GM18499 (cell line): Measurements from ENCODE around the gene PEX26.
"Not testable (repeated sequence)": the region's sequence is repeated elsewhere in the genome, so short reads cannot be mapped to it uniquely, and the experiment has no call there.

ENCODE experiments used
- ATAC-seq: cut with Tn5 transposase; IDR thresholded peaks from one replicate; pipeline ENCODE4 v1.9.1; 2021; ENCODE audit warnings: moderate number of reproducible peaks; ENCODE audit not compliant: insufficient read depth, unreplicated experiment

PEX26 gene

DNA sequence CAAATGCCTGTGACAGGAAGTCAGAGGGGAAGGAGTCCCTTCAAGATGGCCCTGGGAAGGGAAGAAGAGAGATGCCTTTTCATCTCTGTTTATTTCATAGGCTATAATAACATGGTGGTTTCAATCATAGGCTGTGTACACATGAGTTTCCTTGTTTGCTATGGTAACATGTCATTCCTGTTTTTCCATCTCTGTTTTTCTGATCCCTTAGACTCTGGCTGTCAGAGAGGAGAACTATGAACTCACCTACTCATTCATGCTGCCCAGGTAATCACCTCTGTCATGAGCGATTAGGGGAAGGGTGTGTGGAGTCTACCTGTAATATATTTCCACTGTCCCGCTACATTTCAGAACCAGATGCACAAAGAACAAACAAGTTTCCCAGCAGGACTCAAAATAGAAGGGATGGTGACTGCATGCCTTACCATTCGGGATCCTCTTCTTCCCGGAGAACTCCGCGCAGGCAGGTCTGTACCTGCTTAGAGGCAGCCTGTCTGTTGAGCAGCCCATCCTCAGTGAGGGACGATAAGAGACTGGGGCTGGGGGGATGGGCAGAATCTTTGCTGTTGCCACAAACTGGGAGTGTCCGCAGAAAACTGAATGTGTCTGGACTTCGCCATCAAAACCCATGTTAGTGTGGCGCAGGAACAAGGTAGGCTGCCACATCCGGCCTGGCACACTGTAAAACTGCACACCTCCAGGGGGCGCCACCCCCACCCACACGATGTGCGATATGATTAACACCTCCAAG is 7.1 kb upstream of the PEX26 start:
- no peak for ATAC-seq

DNA sequence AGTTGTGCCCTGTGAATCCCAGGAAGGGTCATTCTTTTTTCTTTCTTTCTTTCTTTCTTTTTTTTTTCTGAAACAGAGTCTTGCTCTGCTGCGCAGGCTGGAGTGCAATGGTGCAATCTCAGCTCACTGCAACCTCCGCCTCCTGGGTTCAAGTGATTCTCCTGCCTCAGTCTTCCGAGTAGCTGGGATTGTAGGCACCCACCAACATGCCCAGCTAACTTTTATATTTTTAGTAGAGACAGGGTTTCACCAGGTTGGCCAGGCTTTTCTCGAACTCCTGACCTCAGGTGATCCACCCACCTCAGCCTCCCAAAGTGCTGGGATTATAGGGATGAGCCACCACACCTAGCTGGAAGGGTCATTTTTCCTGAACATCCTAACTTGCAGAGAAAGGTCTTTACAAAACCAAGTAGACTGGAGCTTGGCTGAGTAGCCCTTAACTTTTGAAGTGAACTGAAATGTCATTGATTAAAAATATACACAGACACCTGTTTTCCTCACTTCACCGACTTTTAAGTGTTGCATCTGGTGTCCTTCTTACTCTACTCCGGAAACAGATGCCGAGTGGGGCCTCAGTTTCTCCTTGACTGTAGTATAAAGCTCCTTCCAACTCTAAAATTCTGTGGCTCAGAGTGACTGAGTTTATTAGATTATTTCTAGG is 6.4 kb upstream of the PEX26 start:
- not testable (repeated sequence) for ATAC-seq

DNA sequence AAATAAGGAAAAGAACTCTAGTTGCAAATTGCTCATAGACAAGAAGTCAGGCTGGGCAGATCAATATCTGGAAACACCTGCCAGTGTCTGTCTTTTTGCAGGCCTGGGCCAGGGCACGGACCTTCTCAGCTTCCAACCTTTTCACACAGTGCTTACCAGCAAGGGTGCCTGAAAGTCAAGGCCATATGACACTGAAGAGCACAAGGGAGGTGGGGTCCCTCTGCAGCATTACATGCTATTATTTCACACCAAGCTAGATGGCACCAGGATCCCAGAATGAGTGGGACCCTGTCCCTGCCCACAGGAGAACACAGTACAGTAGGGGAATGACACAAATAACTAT is 5.9 kb upstream of the PEX26 start:
- no peak for ATAC-seq

DNA sequence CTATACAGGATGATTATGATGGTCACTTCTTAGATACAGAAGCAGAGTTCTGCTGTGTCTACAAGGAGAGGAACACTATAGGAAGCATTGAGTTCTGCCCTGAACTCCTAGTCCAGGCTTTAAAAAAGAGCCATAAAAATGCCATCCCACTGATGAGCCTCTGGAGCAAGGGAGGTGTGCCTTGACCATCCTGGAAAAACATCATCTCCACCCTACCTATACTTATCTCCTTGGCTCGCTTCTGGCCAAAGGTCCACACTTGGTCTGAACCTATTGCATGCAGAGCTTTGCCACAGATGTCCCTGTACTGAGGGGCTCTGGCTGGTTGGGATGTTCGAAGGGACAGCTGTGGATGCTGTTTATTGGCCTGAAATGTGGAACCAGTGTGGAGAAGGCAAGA is 4.3 kb upstream of the PEX26 start:
- ATAC-seq: no peak

DNA sequence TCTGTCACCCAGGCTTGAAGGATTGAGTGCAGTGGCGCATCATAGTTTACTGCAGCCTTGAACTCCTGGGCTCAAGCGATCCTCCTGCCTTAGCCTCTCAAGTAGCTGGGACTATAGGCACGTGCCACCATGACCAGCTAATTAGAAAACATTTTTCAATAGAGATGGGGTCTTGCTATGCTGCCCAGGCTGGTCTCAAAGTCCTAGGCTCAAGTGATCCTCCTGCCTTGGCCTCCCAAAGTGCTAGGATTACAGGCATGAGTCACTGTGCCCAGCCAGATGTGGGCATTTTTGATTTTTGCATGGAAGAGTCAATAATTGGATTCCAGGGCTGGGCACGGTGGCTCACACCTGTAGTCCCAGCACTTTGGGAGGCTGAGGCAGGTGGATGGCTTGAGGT is 3.9 kb upstream of the PEX26 start:
- not testable (repeated sequence) for ATAC-seq

DNA sequence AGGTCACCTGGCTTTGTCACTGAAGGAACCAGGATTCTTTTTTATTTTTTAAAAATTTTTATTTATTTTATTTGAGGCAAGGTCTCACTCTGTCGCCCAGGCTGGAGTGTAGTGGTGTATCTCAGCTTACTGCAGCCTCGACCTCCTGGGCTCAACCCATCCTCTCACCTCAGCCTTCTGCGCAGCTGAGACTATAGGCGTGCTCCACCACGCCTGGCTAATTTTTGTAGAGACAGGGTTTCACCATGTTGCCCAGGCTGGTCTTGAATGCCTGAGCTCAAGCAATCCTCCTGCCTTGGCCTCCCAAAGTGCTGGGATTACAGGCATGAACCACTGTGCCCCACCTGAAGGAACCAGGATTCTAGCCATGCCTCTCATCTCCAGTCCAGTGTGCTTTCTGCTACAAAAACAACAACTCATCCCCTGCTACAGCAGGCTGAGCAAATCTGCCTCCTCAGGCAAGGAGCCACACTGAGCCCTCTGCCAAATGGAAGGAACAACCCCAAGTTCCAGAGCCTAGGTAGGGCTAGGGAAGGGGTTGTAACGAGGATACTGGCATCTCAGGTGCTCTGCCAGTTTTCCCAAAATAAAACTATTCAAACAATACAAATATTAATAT is 2.6 kb upstream of the PEX26 start:
- no peak for ATAC-seq

DNA sequence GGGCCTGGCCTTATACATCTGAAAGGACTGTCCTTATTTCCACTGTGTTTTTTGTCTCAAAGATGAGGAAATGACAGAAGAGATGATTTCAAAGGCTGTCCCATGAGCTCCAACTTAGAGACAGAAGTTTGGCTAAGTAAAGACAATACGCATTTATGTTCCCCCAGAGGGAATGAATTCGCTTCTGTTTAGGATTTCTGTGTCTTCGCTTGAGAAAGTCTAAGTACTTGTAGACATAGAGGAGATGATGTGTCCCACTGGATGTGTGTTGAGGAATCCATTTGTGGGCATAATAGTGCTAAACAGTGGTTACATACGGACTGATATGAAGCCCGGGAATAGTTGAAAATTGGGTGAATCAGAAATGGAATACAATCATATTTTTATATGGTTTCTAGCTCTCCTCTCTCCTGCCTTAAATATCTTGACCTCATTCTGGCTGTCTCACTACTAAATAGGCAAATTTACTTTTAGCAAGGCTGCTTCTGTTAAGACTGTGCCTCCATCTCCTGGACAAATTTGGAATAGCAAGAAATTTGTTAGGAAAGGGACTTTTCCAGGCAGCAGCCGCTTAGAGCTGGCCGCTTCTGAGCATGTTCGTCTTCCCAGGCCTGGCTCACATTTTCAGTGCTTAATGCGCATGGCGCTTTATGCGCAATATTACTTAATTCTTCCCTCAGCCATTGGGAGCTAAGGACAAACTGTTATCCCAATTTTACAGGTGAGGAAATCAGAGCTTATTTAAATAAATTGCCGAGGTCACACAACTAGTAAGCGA is 1.9 kb upstream of the PEX26 start:
- no peak for ATAC-seq

DNA sequence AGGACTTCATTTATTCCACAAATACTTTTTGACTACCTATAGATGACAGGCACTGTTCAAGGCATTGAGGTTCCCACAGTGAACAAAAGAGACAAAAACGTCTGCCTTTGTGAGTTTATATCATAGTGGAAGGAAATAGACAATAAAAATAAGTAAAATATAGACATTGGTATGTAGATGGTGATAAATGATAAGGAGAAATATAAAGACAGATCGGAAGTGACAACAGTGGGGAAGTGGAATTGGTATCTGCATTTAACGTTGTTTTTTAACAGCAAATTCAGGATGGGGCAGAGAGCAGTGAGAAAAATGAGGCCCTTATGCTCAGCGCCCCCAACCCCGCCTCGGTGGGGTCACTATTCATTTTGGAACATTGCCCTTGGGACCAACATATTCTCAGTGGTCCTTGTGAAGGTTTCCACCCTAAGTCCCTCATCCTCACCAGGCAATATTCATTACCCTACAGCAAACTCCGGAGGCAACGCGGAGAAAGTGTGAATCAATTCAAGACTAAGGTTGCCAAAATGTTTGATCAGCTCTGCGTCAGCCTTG is 627 bp upstream of the PEX26 start:
- no peak for ATAC-seq

DNA sequence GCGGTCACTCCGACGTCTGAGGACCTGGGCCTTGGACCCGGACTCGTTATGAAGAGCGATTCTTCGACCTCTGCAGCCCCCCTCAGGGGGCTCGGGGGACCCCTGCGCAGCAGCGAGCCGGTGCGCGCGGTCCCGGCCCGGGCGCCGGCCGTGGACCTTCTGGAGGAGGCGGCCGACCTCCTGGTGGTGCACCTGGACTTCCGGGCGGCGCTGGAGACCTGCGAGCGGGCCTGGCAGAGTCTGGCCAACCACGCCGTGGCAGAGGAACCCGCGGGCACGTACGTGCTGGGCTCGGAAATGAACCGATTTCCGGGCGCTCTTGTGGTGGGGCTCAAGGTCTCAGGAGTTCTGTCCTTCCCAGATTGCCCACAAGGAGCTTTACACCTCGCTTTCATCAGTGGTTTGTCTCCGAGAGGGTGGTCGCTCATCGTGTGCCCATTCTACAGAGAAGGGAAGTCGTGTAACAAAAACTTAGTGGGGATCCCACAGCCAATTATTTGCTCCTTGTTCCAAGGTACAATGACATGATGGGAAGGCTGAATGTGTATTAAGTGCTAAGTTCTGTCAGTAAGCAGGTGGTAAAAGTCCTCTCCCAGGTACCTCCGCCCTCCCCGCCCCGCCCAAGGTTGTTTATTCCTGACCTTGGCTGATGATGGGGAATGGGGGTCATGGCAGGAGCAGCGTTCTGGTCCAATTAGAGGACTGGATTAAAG is 695 bp downstream of the PEX26 start:
- no peak for ATAC-seq

DNA sequence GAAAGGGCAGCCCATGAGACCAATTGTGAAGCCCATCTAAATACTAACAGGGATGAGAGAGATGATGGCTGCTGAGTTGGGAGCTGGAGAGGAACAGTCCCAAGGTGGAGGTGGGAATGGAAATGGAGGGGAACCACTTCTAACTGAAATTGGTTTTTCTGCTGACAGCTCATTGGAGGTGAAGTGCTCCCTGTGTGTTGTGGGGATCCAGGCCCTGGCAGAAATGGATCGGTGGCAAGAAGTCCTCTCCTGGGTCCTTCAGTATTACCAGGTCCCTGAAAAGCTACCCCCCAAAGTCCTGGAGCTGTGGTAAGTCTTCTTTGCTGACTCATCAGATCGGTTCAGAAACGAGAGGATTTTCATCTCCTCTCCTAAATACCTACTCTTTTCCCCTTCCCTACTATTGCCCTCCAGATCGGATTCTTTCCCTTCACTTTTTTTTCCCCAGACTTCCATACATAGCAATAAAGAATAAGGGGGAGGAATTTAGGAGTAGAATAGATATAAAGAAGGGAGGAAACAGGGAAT is 2.0 kb downstream of the PEX26 start:
- no peak for ATAC-seq

DNA sequence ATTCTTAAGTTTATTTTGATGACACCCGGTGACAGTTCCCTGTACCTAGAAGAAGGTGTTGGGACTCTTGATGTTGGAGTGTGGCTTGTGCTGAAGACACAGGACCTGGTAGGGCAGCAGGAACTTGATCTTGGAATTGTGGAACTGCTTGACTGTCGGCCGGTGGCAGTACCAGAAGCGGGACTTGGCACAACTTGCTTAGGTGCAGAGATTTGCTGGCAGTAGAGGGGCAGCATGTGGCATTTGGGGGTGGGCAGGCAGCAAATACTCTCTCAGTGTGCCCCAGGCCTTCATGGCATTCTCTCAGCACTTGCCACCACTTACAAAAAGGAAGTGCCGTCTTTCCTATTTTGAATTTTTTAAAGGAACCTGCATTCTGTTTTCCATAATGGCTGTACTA is 3.6 kb downstream of the PEX26 start:
- no peak for ATAC-seq

DNA sequence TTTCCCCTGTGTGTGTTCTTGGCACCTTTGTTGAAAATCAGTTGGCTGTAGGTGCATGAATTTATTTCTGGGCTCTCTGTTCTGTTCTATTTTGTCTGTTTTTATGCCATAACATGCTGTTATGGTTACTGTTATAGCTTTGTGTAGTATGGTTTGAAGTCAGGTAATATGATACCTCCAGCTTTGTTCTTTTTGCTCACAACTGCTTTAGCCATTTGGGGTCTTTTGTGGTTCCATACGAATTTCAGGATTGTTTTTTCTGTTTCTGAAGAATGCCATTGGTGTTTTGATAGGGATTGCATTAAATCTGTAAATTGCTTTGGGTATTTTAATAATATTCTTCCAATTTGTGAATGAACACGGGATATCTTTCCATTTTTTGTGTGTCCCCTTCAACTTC is 4.7 kb downstream of the PEX26 start:
- ATAC-seq: no peak

DNA sequence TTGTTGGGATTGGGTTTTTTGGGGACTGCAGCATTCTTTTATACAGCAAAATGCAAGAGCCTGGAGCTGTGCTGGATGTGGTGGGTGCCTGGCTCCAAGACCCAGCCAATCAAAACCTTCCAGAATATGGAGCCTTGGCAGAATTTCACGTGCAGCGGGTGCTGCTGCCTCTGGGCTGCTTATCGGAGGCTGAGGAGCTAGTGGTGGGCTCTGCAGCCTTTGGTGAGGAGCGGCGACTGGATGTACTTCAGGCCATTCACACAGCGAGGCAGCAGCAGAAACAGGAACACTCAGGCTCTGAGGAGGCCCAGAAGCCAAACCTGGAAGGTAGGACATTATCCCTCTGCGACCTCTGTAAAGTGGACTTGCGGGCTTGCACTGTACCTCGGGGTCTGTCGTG is 5.6 kb downstream of the PEX26 start:
- ATAC-seq: no peak

DNA sequence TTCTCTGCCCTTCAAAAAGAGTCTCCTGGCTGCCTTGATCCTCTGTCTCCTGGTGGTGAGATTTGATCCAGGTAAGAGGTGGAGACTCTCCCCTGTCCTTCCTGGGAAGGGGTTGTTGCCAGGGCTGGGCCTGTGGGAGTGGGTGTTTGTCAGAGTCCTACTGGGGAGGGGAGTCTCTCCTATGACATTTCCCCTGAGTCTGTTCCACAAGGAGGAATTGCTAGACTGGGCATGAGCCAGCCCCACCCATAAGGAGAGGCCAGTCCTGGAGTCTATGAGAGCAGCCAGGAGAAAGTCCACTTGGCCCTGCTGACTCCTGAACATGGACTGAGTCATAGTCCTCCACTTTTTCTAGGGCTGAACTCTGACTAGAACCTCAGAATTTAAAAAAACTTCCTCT is 7.4 kb downstream of the PEX26 start:
- ATAC-seq: no peak

DNA sequence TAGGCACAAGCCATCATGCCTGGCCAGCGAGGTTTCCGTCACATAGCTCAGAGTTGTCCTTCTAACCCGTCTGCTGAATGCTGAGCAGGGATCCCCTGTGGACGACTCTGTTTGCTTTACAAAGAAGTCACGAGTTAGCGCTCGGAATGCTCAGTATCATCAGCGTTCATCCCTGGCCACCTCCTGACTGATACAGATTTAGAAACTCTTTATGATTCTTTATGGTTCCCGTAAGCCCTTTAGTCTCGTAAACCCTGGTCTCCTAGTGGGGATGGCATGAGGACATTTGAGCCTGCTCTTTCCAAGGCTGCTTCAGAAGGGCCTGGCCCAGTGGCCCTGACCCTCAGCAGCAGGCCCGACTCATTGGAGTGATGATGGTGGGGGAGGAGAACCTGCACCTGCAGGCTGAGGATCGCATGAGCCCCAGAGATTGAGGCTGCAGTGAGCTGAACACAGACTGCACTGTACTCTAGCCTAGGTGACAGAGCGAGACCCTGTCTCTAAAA is 9.6 kb downstream of the PEX26 start:
- ATAC-seq: no peak

DNA sequence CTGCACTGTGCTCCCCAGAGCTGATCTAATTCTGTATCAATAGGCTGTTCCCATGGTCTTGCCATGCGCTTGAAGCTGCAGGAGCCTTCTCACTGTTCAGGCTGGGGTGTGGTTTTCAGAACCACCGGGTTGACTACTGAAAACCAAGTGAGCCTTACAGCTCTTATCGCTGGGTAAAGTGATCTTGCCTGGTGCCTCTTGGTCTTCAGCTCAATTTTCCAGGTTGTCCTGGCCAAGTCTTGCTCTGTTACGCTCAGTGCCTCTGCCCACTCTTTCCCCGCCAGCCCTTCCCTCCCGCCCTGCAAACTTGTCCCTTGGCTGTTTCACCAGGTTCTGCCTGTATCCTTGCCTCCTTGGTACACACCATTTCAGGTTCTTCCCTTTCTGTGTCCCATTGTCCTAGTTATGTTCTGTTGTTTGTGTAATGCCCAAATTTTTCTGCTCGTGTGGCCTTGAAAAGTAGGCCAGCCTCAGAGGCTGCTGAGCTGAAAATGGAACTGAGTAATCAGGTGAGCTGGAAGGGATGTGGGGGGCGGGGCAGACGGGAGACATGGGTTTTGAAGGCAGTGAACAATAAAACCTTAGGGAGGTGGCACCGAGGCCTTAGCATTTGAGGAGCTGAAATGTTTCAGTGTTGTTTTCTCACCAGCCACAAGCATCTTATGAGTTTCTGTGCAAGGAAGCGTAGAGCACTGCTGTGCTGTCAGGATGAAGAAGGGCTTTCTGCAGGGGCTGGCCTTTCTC is 11.2 kb downstream of the PEX26 start:
- no peak for ATAC-seq

DNA sequence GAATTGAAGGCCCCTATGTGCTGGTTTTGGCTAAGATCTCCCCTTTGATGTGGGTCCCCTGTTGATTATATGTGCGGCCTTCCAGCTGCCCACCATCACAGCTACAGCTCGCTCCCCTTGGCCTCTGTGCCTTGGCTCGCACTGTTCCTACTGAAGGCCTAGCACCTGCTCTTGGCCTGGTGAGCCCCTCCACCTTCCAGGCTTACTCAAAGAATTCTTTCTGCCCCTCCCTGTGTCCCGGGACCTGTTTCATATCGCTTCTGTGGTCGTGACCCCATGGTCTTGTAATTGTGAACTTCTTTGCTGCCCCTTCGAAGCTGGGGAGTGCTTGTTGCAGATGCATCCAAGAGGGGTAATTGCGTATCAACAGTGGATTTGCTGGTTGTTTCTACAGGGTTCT is 12.5 kb downstream of the PEX26 start:
- ATAC-seq: no peak

DNA sequence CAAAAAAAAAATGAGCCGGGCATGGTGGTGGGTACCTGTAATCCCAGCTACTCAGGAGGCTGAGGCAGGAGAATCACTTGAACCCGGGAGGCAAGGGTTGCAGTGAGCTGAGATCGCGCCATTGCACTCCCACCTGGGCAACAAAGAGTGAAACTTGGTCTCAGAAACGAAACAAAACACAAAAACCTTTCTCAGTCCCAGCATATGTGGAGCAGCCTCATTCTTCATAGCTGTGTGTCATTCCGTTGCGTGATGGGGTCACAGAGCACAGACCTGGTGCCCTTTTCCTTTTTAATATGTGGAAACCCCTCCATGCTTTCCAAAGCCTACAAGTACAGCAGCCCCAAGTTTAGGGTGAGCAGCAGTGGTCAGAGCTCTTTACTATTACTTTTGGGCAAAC is 13.7 kb downstream of the PEX26 start:
- no peak for ATAC-seq

DNA sequence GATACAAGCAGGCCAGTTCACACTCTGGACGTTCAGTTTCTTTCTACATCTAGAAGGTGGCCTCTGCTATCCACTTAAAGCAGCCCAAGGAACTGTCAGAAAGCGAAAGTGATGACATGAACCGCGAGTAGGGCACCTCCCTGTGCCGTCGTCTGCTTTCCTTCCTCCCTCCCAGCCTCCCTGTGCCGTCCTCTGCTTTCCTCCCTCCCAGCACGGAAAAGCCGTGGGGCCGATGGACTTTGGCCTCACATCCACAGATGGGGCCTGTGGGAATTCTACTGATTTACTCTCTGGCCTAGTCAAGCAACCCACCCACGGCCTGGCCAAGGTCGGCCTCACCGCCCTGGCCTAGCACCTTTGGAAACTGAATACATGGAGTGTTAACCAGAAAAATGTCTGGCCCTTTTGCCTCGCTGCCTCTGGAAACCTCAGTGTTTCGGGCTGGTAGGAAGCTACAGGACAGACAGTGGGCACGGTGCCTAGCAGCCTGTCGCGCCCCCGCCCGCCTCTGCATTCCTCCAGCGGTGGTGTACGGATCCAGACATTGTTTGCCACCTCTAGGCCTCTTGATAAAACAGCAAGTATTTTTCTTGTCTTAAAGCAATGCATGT is 14.2 kb downstream of the PEX26 start:
- no peak for ATAC-seq
